ENCODE data around the gene RBBP4.

Gene RBBP4

DNA sequence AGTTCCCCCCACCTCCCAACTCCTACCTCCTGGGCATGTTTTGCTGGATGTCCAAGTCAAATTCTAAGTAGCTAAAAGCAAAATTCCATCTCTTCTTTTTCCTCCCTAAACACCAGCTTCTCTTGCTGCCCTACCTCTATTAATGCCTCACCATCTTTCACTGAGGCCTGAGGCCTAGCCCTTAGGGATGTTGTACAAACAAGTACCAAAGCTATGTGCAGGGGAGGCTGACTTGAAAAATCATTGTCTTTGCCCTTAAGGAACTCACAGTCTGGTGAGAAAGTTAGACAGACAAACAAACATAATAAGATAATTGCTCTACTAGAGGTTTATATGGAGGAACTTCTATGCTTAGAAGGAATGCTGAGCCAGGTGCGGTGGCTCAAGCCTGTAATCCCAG, 76.9 kb downstream of the RBBP4 start:
- no peak for DNase-seq

GRCh38 chr1:32728413-32729077, 77.5 kb downstream of the RBBP4 start:
- DNase-seq: no peak

GRCh38 chr1:32729254-32730046, 78.4 kb downstream of the RBBP4 start:
- no peak for DNase-seq

- no peak for DNase-seq
Measured at GRCh38 chr1:32733582-32734321, 82.7 kb downstream of the RBBP4 start.

All from NCI-H526 treated with DMSO at 0.1 percent for 48 hours (cell line).